Chondrocyte (in vitro differentiated cells): ENCODE measurements around the gene DPP4. TPM values are rescaled to one million over a fixed set of nuclear protein-coding genes. Genes with fewer than 3 reads are reported as not detected.

Experiments
- DNase-seq: peaks from one replicate; pipeline ENCODE4 v3.0.0; 2021; ENCODE audit warnings: mixed read lengths, low spot score
- H3K27ac Mint-ChIP-seq: one replicate; pipeline ENCODE4 v1.8.0; 2021; ENCODE audit warnings: mild to moderate bottlenecking, moderate library complexity, mixed read lengths; ENCODE audit not compliant: unreplicated experiment
- H3K27me3 Mint-ChIP-seq: 2 replicates; pipeline ENCODE4 v1.8.0; 2021; ENCODE audit warnings: low read depth, mixed read lengths
- H3K36me3 Mint-ChIP-seq: 2 replicates; pipeline ENCODE4 v1.8.0; 2021; ENCODE audit warnings: low read depth, mixed read lengths
- H3K4me1 Mint-ChIP-seq: 2 replicates; pipeline ENCODE4 v1.8.0; 2021; ENCODE audit warnings: low read depth, mild to moderate bottlenecking, mixed read lengths
- H3K4me3 Mint-ChIP-seq: one replicate; pipeline ENCODE4 v1.8.0; 2021; ENCODE audit warnings: mild to moderate bottlenecking, moderate library complexity, mixed read lengths; ENCODE audit not compliant: unreplicated experiment
- H3K9me3 Mint-ChIP-seq: 2 replicates; pipeline ENCODE4 v1.8.0; 2021; ENCODE audit warnings: low read depth, mixed read lengths
- CTCF ChIP-seq: fragments of 200-600 bp; sonication (generic); IDR thresholded peaks from 2 replicates; pipeline ENCODE4 v1.5.0; 2021; ENCODE audit warnings: antibody characterized with exemption, mild to moderate bottlenecking, moderate library complexity
- total RNA-seq: library from RNA; stranded (reverse); gene quantifications from 3 replicates; pipeline ENCODE4 v1.2.1, GENCODE V29; 2021

Gene DPP4
- total RNA-seq, 1 donor from 2014 or later, result 0.42 TPM

- Mint-ChIP-seq H3K27me3 (no peaks in the 10 kb centered on the region), H3K27ac (no peak overlapping the region), H3K4me1 (peaks cover 13% of the 10 kb centered on the region), H3K36me3 (no peaks in the 10 kb centered on the region), H3K9me3 (no peaks in the 10 kb centered on the region), H3K4me3 (no peak overlapping the region)
- TF ChIP-seq CTCF, result no peak
- no peak for DNase-seq
Observed at GRCh38 chr2:161975813-161976160, 98.2 kb downstream of the DPP4 start.

GRCh38 chr2:161975062-161975812 is 98.8 kb downstream of the DPP4 start:
- H3K4me1 Mint-ChIP-seq, result peaks cover 13% of the 10 kb centered on the region
- no peaks in the 10 kb centered on the region for H3K9me3 Mint-ChIP-seq
- no peak for TF ChIP-seq CTCF
- H3K27me3 Mint-ChIP-seq, result no peaks in the 10 kb centered on the region
- H3K27ac Mint-ChIP-seq, result no peak overlapping the region
- H3K4me3 Mint-ChIP-seq, result no peak overlapping the region
- no peak for DNase-seq
- H3K36me3 Mint-ChIP-seq, result no peaks in the 10 kb centered on the region

- H3K36me3 Mint-ChIP-seq, result no peaks in the 10 kb centered on the region
- DNase-seq, result no peak
- H3K4me1 Mint-ChIP-seq, result peaks cover 13% of the 10 kb centered on the region
Observed at GRCh38 chr2:161974461-161974860, 99.6 kb downstream of the DPP4 start.

GRCh38 chr2:161972866-161973265 is 101.1 kb downstream of the DPP4 start:
- no peak for TF ChIP-seq CTCF
- peaks cover 13% of the 10 kb centered on the region for H3K4me1 Mint-ChIP-seq
- H3K9me3 Mint-ChIP-seq, result no peaks in the 10 kb centered on the region
- H3K36me3 Mint-ChIP-seq, result no peaks in the 10 kb centered on the region
- no peak overlapping the region for H3K4me3 Mint-ChIP-seq
- DNase-seq, result no peak
- no peak overlapping the region for H3K27ac Mint-ChIP-seq
- H3K27me3 Mint-ChIP-seq, result no peaks in the 10 kb centered on the region

More at GRCh38 chr2:161974461-161974860, 99.6 kb downstream of the DPP4 start:
- TF ChIP-seq CTCF, result no peak
- H3K4me3 Mint-ChIP-seq, result no peak overlapping the region
- no peaks in the 10 kb centered on the region for H3K9me3 Mint-ChIP-seq
- no peak overlapping the region for H3K27ac Mint-ChIP-seq
- H3K27me3 Mint-ChIP-seq, result no peaks in the 10 kb centered on the region

GRCh38 chr2:161972232-161972631 is 101.8 kb downstream of the DPP4 start:
- H3K4me3 Mint-ChIP-seq, result no peak overlapping the region
- no peaks in the 10 kb centered on the region for H3K9me3 Mint-ChIP-seq
- H3K36me3 Mint-ChIP-seq, result no peaks in the 10 kb centered on the region
- H3K27ac Mint-ChIP-seq, result no peak overlapping the region
- TF ChIP-seq CTCF, result no peak
- peaks cover 8% of the 10 kb centered on the region for H3K4me1 Mint-ChIP-seq
- no peak for DNase-seq
- no peaks in the 10 kb centered on the region for H3K27me3 Mint-ChIP-seq
